HL-60 (cell line): Measurements from ENCODE around the gene CRABP2.

Source experiments
- POLR2AphosphoS5 ChIP-seq: IDR thresholded peaks from 2 replicates; pipeline ENCODE4 v1.6.1; 2012; ENCODE audit warnings: low read depth
- TF ChIP-seq, protein P1 (sequence below): IDR thresholded peaks from one replicate; pipeline ENCODE4 v1.5.1; 2011; ENCODE audit warnings: low read length, control low read depth, inconsistent platforms; ENCODE audit not compliant: insufficient read depth

DNA sequence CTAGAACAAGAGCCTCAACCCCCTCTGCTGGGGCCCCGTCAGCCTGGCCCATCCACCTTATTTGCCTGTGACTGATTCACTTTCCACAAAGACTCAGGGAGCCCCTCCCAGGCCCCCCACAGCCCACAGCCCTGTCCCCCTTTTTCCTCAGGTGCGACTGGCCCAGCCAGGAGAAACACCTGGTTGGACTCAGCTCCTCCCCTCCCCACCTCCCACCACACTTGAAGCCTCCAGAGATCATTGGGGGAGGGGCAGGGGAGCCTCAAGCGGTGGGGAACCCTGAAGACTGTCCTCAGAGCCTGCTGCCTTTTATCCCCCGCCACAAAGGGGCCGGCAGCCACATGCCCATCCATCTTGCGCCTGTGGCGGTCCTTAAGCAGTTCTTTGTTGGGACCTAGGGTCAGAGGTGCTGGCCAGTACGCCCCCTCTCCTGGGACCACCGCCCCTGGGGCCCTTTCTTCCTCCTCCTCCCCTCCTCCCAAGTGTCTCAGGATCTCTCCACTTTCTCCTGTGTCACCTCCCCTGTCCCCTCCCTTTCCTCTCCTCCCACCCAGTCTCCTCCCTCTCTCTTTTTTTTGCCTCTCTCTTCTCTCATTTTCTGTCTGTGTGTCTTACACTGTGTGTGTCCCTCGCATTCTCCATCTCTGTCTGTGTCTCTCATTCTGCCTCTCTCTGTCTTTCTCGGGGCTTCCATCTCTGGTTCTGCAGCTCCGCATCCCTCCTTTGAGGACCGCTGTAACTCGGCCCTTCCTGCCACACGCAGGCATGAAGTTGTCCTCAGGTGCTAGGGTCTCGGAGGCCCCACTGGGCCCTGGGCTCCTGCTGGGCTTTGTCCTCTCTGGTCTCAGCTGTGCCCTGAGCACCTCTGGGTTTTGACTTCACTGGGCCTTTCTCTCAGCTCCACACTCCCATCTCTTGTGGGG, 12.2 kb downstream of the CRABP2 start:
- no peak for TF ChIP-seq POLR2AphosphoS5
- TF ChIP-seq, protein P1, sequence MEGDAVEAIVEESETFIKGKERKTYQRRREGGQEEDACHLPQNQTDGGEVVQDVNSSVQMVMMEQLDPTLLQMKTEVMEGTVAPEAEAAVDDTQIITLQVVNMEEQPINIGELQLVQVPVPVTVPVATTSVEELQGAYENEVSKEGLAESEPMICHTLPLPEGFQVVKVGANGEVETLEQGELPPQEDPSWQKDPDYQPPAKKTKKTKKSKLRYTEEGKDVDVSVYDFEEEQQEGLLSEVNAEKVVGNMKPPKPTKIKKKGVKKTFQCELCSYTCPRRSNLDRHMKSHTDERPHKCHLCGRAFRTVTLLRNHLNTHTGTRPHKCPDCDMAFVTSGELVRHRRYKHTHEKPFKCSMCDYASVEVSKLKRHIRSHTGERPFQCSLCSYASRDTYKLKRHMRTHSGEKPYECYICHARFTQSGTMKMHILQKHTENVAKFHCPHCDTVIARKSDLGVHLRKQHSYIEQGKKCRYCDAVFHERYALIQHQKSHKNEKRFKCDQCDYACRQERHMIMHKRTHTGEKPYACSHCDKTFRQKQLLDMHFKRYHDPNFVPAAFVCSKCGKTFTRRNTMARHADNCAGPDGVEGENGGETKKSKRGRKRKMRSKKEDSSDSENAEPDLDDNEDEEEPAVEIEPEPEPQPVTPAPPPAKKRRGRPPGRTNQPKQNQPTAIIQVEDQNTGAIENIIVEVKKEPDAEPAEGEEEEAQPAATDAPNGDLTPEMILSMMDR, result no peak
